Endothelial cell of umbilical vein (primary cell): ENCODE data around the gene PRM1. TPM values are rescaled to one million over a fixed set of nuclear protein-coding genes. Genes with fewer than 3 reads are reported as not detected.

Experiments used
- BruUV-seq: library from RNA; stranded (reverse); fragments of 400-500 nt; replicated peaks from 2 replicates; lab custom pipeline; 2021; lab: Mats Ljungman, UMichigan
- CTCF ChIA-PET: fragments of 300-600, 350-600 bp; sonication (Branson Sonifier 250); formaldehyde crosslinking; loops from one replicate; lab custom pipeline; 2021; ENCODE audit warnings: antibody characterized with exemption, inconsistent platforms; lab: Charles Lee
- POLR2A ChIA-PET: fragments of 300-600, 350-600 bp; sonication (Branson Sonifier 250); formaldehyde crosslinking; loops from one replicate; lab custom pipeline; 2021; ENCODE audit warnings: antibody characterized with exemption, inconsistent platforms; lab: Charles Lee
- DNase-seq: peaks from one replicate; pipeline ENCODE4 v3.0.0-alpha.2; 2011; ENCODE audit warnings: low read depth, low spot score
- FAIRE-seq: peaks from 2 replicates; lab custom pipeline; 2011; peaks lifted over from hg19 to GRCh38; lab: Jason Lieb, UNC
- H2AFZ ChIP-seq: 2 replicates; pipeline ENCODE4 v1.6.0; 2012; ENCODE audit warnings: low read depth, low read length, control low read depth, inconsistent platforms
- H3K27ac ChIP-seq: 2 replicates; pipeline ENCODE4 v1.5.1; 2011; ENCODE audit warnings: low read depth, mild to moderate bottlenecking, control low read depth, low read length, moderate library complexity; ENCODE audit not compliant: insufficient read depth
- H3K27me3 ChIP-seq, 2 experiments: 2 replicates each; pipeline versions ENCODE4 v1.6.0 to v1.6.1; 2011; ENCODE audit warnings: low read length in 2 of 2, mixed read lengths in 1 of 2; ENCODE audit not compliant: control insufficient read depth in 2 of 2, insufficient read depth in 2 of 2
- H3K36me3 ChIP-seq, 2 experiments: 2 replicates in 1 of 2; 3 replicates in 1 of 2; pipeline ENCODE4 v1.5.1; 2011; ENCODE audit warnings: low read length in 2 of 2, mild to moderate bottlenecking in 1 of 2, moderate library complexity in 1 of 2; ENCODE audit not compliant: control insufficient read depth in 2 of 2, insufficient read depth in 2 of 2; ENCODE audit errors: extremely low read depth in 1 of 2
- H3K4me1 ChIP-seq: 3 replicates; pipeline ENCODE4 v1.5.1; 2011; ENCODE audit warnings: mild to moderate bottlenecking, low read length; ENCODE audit not compliant: control insufficient read depth, insufficient read depth; ENCODE audit errors: extremely low read depth
- H3K4me2 ChIP-seq: 2 replicates; pipeline ENCODE4 v1.6.1; 2011; ENCODE audit warnings: low read length, control low read depth, mixed read lengths; ENCODE audit not compliant: insufficient read depth
- H3K4me3 ChIP-seq, 3 experiments: fragments of 200-600 bp in 1 of 3; sonication (generic), shearing (Covaris generic) in 1 of 3; replicated peaks in 1 of 3; 2 replicates each; pipeline ENCODE4 v1.5.1; 2011 to 2016; ENCODE audit warnings: control low read depth in 3 of 3, low read length in 3 of 3, mild to moderate bottlenecking in 2 of 3, inconsistent platforms in 1 of 3, low read depth in 1 of 3, moderate library complexity in 1 of 3; ENCODE audit not compliant: insufficient read depth in 1 of 3
- H3K79me2 ChIP-seq: 2 replicates; pipeline ENCODE4 v1.6.0; 2012; ENCODE audit warnings: low read length, inconsistent platforms; ENCODE audit not compliant: control insufficient read depth, insufficient read depth
- H3K9ac ChIP-seq: replicated peaks from 2 replicates; pipeline ENCODE3; 2011; ENCODE audit warnings: low read length, control low read depth; ENCODE audit not compliant: insufficient read depth; ENCODE audit errors: extremely low read depth
- H3K9me1 ChIP-seq: replicated peaks from 3 replicates; pipeline ENCODE4 v1.6.0; 2011; ENCODE audit warnings: mild to moderate bottlenecking, low read length; ENCODE audit not compliant: control insufficient read depth, insufficient read depth; ENCODE audit errors: extremely low read depth
- H3K9me3 ChIP-seq: replicated peaks from 2 replicates; pipeline ENCODE4 v1.5.1; 2012; ENCODE audit warnings: low read length, inconsistent platforms; ENCODE audit not compliant: control insufficient read depth, insufficient read depth
- H4K20me1 ChIP-seq: replicated peaks from 2 replicates; pipeline ENCODE3; 2011; ENCODE audit warnings: mild to moderate bottlenecking, low read length; ENCODE audit not compliant: control insufficient read depth, insufficient read depth; ENCODE audit errors: extremely low read depth
- EZH2 ChIP-seq: IDR thresholded peaks from 2 replicates; pipeline ENCODE4 v1.6.1; 2012; ENCODE audit warnings: borderline replicate concordance, low read depth, mild to moderate bottlenecking, moderate library complexity, low read length, inconsistent platforms; ENCODE audit not compliant: severe bottlenecking
- FOS ChIP-seq: IDR thresholded peaks from 2 replicates; pipeline ENCODE4 v1.6.1; 2011; ENCODE audit warnings: mild to moderate bottlenecking, low read length, moderate library complexity, borderline replicate concordance; ENCODE audit not compliant: insufficient read depth
- GATA2 ChIP-seq: IDR thresholded peaks from 2 replicates; pipeline ENCODE4 v1.7.0; 2011; ENCODE audit warnings: low read depth, mild to moderate bottlenecking, moderate library complexity, mixed read lengths, low read length; ENCODE audit not compliant: insufficient read length, insufficient read depth
- JUN ChIP-seq: IDR thresholded peaks from 2 replicates; pipeline ENCODE4 v1.6.1; 2011; ENCODE audit warnings: borderline replicate concordance, low read depth; ENCODE audit not compliant: insufficient read length, insufficient read depth
- MYC ChIP-seq: IDR thresholded peaks from one replicate; pipeline ENCODE4 v1.6.1; 2011; ENCODE audit warnings: mild to moderate bottlenecking, low read depth, low read length
- POLR2A ChIP-seq: IDR thresholded peaks from 2 replicates; pipeline ENCODE4 v1.6.1; 2012; ENCODE audit warnings: low read depth, mild to moderate bottlenecking, control low read depth, low read length
- POLR2AphosphoS5 ChIP-seq: IDR thresholded peaks from 2 replicates; pipeline ENCODE4 v1.6.1; 2012; ENCODE audit warnings: low read depth, mild to moderate bottlenecking, control low read depth, low read length, moderate library complexity; ENCODE audit not compliant: insufficient read depth
- dilution Hi-C: fragments of 300-500 bp; cut with MboI; formaldehyde crosslinking; loops from one replicate; pipeline ENCODE4 v1.15.0; 2019; ENCODE audit warnings: low sequenced_read_pairs; ENCODE audit not compliant: extremely low pct_ligation_motif_present
- intact Hi-C: fragments of 100-400 bp; cut with micrococcal nuclease; formaldehyde crosslinking; loops from one replicate; pipeline ENCODE4 v1.10.0; 2022
- polyA plus RNA-seq, 4 experiments: library from polyadenylated mRNA; depleted of rRNA in 3 of 4; stranded (reverse) in 3 of 4; unstranded in 1 of 4; fragments of >200 nt; gene quantifications; 2 replicates each; pipeline versions ENCODE4 v1.2.1 to v1.2.3, GENCODE V29; 2011 to 2012; ENCODE audit warnings: missing spikeins in 1 of 4
- total RNA-seq: library from RNA; stranded (reverse); gene quantifications from 2 replicates; pipeline ENCODE4 v1.2.3, GENCODE V29; 2021
- TF ChIP-seq, protein P1 (sequence below): IDR thresholded peaks from 2 replicates; pipeline ENCODE4 v1.6.1; 2011; ENCODE audit not compliant: insufficient read depth, insufficient read length
- TF ChIP-seq, protein P2 (sequence below), 2 donors: IDR thresholded peaks; 1 replicate in 1 of 2; 2 replicates in 1 of 2; pipeline ENCODE4 v1.5.1; 2011; ENCODE audit warnings: low read length in 2 of 2, mild to moderate bottlenecking in 2 of 2, moderate library complexity in 2 of 2, control low read depth in 1 of 2, inconsistent platforms in 1 of 2, low read depth in 1 of 2; ENCODE audit not compliant: insufficient read depth in 1 of 2; ENCODE audit errors: extremely low read depth in 1 of 2

Gene PRM1
- total and polyA plus RNA-seq, 2 donors (not counting 3 experiments of a cell fraction or from before 2014, with no cell fraction given): not detected

DNA sequence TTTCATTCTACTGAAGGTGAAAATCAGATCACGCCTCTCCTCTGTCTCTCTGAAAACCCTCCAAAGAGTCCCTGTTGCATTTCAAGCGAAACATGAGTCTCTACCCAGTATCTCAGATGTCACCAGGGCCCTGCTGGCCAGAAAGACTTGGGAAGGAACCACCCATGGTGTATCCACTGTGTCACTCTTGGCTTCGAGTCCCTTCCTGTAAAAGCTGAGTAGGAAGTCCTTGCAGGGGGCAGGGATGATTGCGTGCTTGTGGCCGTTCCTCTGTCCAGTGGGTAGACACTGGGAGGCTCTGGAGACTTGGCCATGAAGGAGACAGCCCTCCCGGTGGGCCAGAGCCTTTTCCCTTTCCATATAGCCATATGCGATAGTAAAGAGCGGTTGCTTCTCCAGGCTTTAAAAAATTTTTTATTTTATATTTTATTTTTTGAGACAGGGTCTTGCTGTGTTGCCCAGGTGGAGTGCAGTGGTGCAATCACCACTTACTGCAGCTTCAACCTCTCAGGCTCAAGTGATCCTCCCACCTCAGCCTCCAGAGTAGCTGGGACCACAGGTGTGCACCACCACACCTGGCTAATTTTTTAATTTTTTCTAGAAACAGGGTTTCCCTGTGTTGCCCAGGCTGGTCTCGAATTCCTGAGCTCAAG is 45.1 kb upstream of the PRM1 start:
- no peak overlapping the region for H3K4me2 ChIP-seq
- H3K27ac ChIP-seq: no peak overlapping the region
- no peak overlapping the region for H3K4me3 ChIP-seq
- no peak for DNase-seq
- no TSS peak for BruUV-seq
- no peaks in the 10 kb centered on the region for H3K9me1 ChIP-seq
- H3K9ac ChIP-seq: no peak overlapping the region
- no peaks in the 10 kb centered on the region for H3K27me3 ChIP-seq
- no peaks in the 10 kb centered on the region for H3K9me3 ChIP-seq
- no peaks in the 10 kb centered on the region for H3K36me3 ChIP-seq
- no peaks in the 10 kb centered on the region for H3K79me2 ChIP-seq
- H2AFZ ChIP-seq: no peak overlapping the region
- ChIA-PET CTCF (interaction anchor here (1.1 kb wide), 1 partner anchor 9 kb away, joined by 5 read pairs; no protein-coding TSS in a partner anchor), POLR2A (no interaction called here)
- no peak for FAIRE-seq
- dilution Hi-C loops: no loop called here
- TF ChIP-seq EZH2 (no peak), MYC (no peak), GATA2 (no peak), JUN (no peak), POLR2A (no peak), POLR2AphosphoS5 (no peak), FOS (no peak)
- TF ChIP-seq, protein P1, sequence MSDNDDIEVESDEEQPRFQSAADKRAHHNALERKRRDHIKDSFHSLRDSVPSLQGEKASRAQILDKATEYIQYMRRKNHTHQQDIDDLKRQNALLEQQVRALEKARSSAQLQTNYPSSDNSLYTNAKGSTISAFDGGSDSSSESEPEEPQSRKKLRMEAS: no peak
- TF ChIP-seq, protein P2, sequence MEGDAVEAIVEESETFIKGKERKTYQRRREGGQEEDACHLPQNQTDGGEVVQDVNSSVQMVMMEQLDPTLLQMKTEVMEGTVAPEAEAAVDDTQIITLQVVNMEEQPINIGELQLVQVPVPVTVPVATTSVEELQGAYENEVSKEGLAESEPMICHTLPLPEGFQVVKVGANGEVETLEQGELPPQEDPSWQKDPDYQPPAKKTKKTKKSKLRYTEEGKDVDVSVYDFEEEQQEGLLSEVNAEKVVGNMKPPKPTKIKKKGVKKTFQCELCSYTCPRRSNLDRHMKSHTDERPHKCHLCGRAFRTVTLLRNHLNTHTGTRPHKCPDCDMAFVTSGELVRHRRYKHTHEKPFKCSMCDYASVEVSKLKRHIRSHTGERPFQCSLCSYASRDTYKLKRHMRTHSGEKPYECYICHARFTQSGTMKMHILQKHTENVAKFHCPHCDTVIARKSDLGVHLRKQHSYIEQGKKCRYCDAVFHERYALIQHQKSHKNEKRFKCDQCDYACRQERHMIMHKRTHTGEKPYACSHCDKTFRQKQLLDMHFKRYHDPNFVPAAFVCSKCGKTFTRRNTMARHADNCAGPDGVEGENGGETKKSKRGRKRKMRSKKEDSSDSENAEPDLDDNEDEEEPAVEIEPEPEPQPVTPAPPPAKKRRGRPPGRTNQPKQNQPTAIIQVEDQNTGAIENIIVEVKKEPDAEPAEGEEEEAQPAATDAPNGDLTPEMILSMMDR (IDR thresholded peaks at IDR 0.05; ENCODE audit: extremely low read depth in 1 of 2, insufficient read depth in 1 of 2, low read depth in 1 of 2, low read length in 2 of 2): no peak
- peaks cover 13% of the 10 kb centered on the region for H3K4me1 ChIP-seq
- no peaks in the 10 kb centered on the region for H4K20me1 ChIP-seq
- intact Hi-C loops: no loop called here
